Measurements from ENCODE around the gene GBF1.
"Not testable (repeated sequence)": the region's sequence is repeated elsewhere in the genome, so short reads cannot be mapped to it uniquely, and the experiment has no call there.

Gene GBF1

DNA sequence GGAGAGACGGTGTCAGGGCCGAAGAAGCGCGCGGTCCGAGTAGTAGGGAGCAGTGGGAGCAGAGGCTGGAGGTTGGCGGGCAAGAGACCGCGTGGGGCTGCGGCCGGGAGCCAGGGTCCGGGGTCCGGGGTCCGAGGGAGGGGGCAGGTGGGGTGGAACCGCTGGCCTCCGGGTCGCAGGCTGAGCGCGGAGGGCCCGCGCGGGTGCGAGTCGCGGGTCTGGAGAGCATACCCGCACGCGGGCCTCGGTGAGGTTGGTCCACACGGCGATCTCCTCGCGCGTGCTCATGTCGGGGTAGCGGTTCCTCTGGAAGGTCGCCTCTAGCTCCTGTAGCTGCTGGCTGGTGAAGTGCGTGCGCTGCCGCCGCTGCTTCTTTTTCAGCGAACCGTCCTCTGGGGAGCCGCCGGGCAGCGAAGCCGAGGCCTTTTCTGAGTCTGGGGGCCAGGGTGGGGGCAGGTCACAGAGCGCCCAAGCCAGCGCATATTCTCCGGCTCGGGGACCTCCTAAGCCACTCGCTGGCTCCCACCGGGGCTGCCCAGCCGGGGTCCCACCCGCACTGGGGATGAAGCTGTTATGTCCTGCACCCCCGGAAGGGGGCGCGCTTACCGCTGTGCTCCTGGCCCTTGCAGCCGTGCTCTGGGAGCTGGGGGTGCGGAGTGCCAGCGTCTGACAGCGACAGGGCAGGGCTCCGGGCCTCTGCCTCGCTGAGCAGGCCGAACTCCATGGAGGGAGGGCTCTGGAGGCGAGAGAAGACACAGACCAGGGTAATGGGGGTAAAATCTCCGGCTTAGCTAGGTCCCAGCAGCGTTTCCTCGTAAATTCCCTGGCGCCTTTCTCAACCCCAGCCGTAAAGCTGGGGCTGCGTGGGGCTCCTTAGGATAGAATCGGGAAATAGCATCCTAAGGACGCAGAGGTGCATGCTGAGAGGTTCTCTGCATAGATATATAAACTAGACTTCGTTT, 13.7 kb upstream of the GBF1 start:
- DNase-seq: no peak

DNA sequence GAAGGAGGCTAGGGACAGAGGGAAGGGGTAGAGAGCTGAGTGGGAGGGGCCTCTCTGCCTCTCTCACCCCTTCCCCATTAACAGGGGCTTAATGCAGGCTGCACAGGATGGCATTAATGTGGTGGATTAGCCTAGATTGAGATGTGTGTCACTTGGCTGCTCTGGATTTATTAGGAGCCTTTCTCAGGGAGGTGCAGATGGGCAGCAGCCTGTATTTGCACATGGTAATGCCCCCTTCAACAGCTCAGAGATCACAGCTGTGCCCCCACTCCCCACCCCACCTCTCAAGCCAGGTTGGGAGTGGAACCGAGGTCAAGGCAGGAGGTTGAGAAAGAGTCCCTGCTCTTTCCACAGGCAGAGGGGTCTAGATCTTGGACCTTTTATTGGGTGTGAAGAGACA, 11.3 kb upstream of the GBF1 start:
- no peak for DNase-seq

GRCh38 chr10:102234888-102235597, 10.3 kb upstream of the GBF1 start:
- no peak for DNase-seq

DNA sequence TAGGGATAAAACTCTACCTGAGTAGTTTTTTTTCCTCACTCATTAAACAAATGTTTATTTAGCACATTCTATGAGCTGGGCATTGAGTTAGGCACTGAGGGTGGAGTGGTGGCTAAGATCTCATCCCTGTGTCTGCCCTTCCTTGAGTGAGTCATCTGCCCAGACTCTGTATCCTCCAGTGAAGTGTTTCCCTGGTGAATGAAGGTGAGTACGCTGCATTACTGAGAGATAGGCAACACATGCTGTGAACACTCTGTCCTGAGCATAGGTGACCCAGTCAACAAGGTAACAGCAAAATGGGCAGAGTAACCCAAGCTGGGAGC, 9.8 kb upstream of the GBF1 start:
- no peak for DNase-seq

- no peak for DNase-seq
Measured at GRCh38 chr10:102236006-102236405, 9.3 kb upstream of the GBF1 start.

- no peak for DNase-seq
Measured at GRCh38 chr10:102237711-102238252, 7.5 kb upstream of the GBF1 start.

DNA sequence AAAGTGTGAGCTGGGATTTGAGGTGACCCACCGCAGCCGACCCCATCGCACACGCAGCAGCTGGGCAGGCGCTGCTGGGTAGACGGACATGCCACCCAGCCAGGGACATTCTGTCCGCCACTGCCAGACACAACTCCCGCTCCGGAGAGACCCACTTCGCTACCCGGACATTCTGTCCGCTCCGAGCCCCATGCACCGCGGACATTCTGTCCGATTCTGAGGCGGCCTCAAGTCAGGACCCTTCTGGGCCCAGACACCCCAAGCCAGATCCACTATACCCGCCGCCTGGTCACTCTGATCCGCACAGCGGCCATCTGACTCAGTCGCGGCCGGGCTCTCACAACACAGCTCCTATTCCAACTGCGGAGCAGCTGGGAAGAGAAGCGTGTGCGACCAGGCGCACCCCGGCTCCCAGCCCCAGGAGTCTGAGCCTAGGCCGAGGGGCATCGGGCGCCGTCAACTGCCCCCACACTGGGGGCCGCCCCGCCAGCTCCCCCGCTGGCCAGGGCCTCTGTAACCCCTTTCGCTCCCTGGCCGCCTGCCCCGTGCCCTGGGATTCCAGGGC, 4.8 kb upstream of the GBF1 start:
- DNase-seq: no peak

DNA sequence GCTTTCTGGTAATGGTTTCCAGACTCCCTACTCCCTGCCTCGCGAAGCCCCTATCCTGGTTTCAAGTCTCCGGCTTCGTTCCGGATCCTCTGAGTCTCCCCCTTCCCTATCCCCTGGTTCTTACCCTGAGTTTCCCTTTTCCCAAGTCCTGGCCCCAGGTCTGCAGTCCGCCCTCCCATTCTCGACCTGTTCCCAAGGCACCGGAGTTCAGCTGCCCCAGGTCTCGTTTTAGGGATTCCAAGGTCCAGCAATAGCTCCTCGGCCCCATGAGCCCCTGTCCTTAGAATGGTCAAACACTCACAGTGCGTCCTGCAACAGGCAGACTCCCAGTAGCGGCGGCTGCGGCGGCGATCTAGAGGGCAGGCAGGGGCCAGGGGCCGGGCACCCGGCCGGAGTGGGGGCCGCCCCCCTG, 4.3 kb upstream of the GBF1 start:
- no peak for DNase-seq

DNA sequence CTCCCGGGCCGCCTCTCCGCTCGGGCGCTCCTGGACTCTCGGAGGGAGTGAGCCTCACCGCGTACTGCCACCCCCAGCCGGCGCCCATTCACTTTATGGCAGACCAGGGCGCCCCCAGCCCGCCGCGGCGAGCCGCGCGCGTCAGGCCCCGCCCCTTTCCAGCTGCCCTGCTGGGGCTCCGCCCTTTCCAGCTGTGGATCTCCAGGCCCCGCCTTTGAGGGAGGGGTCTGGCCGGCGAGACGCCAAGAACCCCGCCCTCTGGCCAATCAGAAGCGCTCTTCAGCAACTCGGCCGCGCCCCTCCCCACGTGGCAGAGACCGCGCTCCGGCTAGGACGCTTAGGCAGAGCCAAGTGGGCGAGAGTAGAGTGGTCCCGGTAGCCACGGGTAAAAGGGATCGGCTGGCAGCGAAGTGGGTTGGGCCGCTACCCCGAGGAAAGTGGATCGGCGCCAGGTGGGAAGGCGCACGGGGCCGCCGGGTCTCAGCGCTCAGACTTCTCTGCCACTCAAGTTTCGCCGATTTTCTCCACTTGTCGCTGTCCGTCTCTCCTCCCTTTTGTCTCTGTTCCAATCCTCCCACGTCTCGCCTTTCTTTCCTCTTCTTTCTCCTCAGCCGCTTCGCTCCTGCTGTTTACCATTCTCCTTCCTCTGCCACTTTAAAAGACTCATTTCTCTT, 3.8 kb upstream of the GBF1 start, which contains the start of gene PITX3:
Gene PITX3 (minus strand): TSS at position 69 of the 674 bp plus-strand sequence. CDS start 9,432 bp downstream, outside the sequence.
- peak; percentile 29 for DNase-seq

DNA sequence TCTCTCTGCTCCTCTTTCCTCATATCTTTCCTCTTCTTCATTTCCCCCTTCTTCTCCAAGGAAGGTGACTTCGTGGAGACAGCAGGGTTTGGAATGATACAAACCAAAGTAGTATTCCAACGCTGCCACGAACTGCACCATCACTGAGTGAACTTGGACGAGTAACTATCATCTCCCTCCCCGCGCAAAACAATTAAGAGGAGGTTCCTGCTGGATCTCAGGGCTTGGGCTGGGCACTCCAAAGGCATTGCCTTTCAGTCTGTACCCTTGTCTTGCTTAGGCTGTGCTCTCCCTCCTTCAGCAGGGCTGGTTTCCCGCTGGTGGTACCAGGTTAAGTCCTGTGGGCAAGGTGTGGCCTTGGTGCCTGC, 3.2 kb upstream of the GBF1 start:
- no peak for DNase-seq

DNA sequence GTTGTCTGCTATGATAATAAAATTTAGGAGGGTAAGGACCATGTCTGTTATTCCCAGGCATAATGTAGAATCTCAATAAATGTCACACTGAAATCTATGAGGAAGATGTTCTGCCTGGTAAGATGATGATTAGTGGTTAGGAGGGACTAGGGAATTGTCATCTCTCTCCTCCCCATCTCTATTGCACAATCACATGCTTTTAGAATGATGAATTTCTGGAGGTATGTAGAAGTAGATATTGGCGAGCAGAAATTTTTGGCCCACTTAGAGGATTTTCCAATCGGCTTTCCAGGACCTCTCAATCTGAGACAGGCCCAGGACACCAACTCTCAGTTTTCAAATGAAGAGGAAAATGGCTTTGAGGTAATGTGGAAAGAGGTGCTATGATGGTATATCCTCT, 2.0 kb upstream of the GBF1 start:
- DNase-seq: no peak

GRCh38 chr10:102245932-102246251, 560 bp downstream of the GBF1 start:
- no peak for DNase-seq

- DNase-seq: no peak
Measured at GRCh38 chr10:102246261-102246660, 929 bp downstream of the GBF1 start.

DNA sequence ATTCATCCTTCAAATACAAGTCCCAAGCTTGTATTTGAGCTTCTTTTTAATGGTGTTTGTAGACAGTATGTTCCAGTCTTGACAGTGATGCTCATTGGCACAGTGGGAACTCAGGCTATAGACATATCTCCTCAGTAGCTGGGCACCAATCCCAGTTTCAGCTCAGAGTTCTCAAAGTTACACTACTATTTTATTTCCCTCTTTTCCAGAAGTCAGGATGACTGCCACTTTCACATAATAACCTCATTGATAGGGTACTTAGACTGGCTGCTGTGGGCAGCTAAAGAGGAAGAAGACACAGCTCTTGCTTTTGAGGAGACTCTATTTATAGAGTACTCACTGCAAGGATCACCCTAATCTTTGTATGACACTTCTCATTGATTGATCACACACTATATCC, 2.4 kb downstream of the GBF1 start:
- DNase-seq: no peak

- DNase-seq: not testable (repeated sequence)
Measured at GRCh38 chr10:102252508-102252907, 7.2 kb downstream of the GBF1 start.

DNA sequence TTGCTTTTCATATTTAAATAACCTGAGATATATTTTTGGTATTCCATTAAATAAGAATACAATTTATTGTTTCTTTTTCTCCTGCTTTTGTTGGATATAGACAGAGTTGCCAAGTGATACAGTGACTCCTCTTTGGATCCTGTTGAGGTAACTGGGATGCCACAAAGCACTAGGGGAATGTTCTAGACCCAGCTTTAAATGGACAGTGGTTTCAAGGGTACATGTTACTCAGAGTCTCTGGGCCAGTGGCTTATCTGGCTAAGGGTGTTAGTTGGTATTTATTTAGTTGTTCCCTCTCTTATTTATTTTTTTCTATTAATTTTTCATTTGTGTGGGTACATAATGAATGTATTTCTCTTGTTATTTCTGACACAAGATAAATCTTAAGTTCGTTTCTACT, 9.1 kb downstream of the GBF1 start:
- no peak for DNase-seq

DNA sequence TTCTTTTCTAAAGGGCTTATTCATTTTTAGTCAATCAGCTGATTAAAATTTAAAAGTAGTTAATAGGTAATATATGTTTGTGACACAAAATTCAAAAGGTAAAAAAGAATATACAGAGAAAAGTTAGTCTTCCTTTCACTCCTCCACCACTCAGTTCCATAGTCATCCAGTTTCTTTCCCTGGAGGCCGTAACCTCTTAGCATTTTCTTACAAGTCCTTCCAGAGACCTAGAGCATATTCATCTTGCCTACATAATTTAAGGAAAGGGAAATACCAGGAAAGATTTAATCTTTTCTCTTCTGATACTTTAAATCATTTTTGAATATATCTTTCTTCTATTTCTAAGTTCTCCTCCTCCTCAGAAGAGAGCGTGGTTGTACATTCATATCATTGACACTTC, 10.1 kb downstream of the GBF1 start:
- DNase-seq: no peak

- no peak for DNase-seq
Measured at GRCh38 chr10:102261196-102261595, 15.9 kb downstream of the GBF1 start.

- no peak for DNase-seq
Measured at GRCh38 chr10:102261842-102262241, 16.5 kb downstream of the GBF1 start.

DNA sequence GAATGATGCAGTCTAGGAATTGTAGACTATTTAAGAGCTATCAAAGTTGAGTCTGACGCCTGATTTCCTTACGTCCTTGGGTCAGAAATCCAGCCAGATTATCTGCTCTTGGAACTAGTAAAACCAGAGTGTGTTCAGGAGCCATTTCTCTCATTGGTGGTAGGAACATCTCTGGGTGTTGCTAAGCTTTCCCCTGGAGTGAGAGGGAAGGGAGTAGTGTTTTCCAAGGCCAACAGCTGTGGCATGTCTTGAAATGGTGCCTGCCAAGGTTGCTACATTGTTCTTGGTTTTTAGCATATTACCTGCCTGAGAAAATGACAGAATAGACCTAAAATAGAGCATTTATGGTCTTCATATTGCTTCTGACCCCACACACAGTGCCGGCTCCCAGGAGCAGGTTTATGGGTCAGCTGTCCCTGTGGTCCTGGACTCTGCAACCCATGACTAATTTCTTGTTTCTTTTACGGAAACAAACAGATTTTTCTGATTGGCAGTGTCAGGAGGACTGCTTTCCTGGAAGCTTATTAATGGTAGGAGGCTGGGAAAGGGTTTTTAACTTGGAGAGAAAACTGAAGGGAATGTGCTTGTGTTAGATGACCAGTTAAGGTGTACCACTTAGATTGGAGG, 17.5 kb downstream of the GBF1 start:
- DNase-seq: no peak

- no peak for DNase-seq
Measured at GRCh38 chr10:102264371-102264770, 19.0 kb downstream of the GBF1 start.

DNA sequence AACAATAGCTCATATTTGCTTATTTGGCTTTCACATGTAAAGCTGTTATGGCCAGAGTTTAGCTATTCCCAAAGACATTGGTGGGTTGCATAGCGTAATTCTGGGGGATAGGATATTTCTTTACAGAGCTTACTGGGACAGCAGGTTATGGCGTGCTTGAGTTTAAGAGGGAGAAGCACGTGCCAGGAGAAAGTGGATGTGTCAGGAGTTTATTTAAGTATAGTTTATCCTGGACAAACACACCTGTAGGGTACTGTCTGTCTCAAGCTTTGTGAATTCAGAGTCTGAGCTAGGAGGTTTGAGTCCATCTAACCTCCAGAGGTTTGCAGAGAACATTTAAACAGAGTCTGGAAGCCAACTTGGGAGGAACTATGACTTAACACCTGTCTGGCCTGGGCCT, 21.3 kb downstream of the GBF1 start:
- DNase-seq: no peak

- DNase-seq: no peak
Measured at GRCh38 chr10:102267748-102268147, 22.4 kb downstream of the GBF1 start.

All from DMS79 treated with DMSO at 0.1 percent for 48 hours (cell line).